Muscle of leg (tissue), 11 donors: ENCODE data around the gene GGN. TPM values are rescaled to one million over a fixed set of nuclear protein-coding genes. Genes with fewer than 3 reads are reported as not detected.
A peak's percentile ranks its signal among the peaks of the same experiment; 100 is the strongest.

Source experiments
- DNase-seq: peaks from one replicate; pipeline ENCODE4 v3.0.0; 2013
- H3K27ac ChIP-seq: one replicate; pipeline ENCODE4 v1.5.1; 2013; ENCODE audit warnings: mild to moderate bottlenecking, low read length, control low read depth
- H3K27me3 ChIP-seq: one replicate; pipeline ENCODE4 v1.6.1; 2013; ENCODE audit warnings: low read length; ENCODE audit not compliant: control insufficient read depth, insufficient read depth
- H3K36me3 ChIP-seq: one replicate; pipeline ENCODE4 v1.6.1; 2013; ENCODE audit warnings: low read length; ENCODE audit not compliant: control insufficient read depth, insufficient read depth
- H3K4me1 ChIP-seq: one replicate; pipeline ENCODE4 v1.6.1; 2013; ENCODE audit warnings: low read length; ENCODE audit not compliant: control insufficient read depth, insufficient read depth
- H3K4me3 ChIP-seq: one replicate; pipeline ENCODE4 v1.5.1; 2013; ENCODE audit warnings: low read length, control low read depth
- H3K9me3 ChIP-seq: replicated peaks from 2 replicates; pipeline ENCODE4 v1.6.1; 2013; ENCODE audit warnings: low read depth, low read length; ENCODE audit not compliant: control insufficient read depth
- WGBS: methylation state at CpG from one replicate; pipeline ENCODE4 v1.1.5; 2013; ENCODE audit warnings: missing lambda C conversion rate; ENCODE audit not compliant: insufficient coverage; 5-methylcytosine and 5-hydroxymethylcytosine counted together
- polyA plus RNA-seq, 8 donors: library from polyadenylated mRNA; unstranded; fragments of 120-200 nt; gene quantifications; one replicate each; pipeline versions ENCODE4 v1.2.1 to v1.2.3, GENCODE V29; 2013; ENCODE audit warnings: inconsistent platforms in 1 of 8, low replicate concordance in 1 of 8; ENCODE audit not compliant: insufficient read length in 8 of 8, insufficient read depth in 1 of 8
- total RNA-seq: library from RNA; stranded (reverse); fragments of 120-200 nt; gene quantifications from one replicate; pipeline ENCODE4 v1.2.4, GENCODE V29; 2013

GGN gene
- total and polyA plus RNA-seq, 9 donors, result 0.09 to 0.84 (median 0.34) TPM; not detected in 2

DNA sequence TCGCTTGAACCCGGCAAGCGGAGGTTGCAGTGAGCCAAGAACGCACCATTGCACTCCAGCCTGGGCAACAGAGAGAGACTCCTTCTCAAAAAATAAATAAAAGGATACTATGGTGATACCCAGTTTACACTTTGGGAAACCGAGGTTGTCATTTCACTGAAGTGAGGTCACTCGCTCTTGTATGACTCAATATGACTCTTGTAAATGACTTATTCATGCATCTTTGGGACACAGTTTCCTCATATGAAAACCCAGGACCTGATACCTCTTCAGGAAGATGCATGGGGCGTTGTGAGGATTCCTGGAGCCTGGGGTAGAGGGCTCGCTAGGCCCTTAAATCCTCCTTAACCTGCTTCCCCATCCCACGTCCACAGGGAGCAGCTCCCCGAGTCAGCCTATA, 9.0 kb downstream of the GGN start:
- peaks cover 66% of the 10 kb centered on the region for H3K36me3 ChIP-seq
- H3K4me3 ChIP-seq, result no peak overlapping the region
- 99% methylated on average over 10 of the region's 10 CpGs for WGBS
- peaks cover 11% of the 10 kb centered on the region for H3K27me3 ChIP-seq
- peaks cover 20% of the 10 kb centered on the region for H3K4me1 ChIP-seq
- no peaks in the 10 kb centered on the region for H3K9me3 ChIP-seq
- no peak overlapping the region for H3K27ac ChIP-seq
- no peak for DNase-seq

DNA sequence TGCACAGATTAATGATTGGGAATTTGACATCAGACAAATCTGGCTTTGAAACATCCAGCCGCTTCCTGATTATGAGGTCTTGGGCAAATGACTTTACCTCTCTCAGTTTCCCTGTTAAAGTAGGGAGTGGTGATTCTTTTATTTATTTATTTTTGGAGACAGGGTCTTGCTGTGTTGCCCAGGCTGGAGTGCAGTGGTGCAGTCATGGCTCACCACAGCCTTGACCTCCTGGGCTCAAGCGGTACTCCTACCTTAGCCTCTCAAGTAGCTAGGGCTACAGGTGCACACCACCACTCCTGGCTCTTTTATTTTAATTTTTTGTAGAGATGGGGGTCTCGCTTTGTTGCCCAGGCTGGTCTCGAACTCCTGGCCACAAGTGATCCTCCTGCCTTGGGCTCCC, 10.8 kb downstream of the GGN start:
- Histone ChIP-seq H3K9me3 (no peaks in the 10 kb centered on the region), H3K36me3 (peaks cover 50% of the 10 kb centered on the region), H3K4me1 (peaks cover 20% of the 10 kb centered on the region), H3K27ac (no peak overlapping the region), H3K27me3 (no peaks in the 10 kb centered on the region), H3K4me3 (no peak overlapping the region)
- WGBS, result no CpG with 5 or more reads among the region's 4 CpGs
- no peak for DNase-seq

DNA sequence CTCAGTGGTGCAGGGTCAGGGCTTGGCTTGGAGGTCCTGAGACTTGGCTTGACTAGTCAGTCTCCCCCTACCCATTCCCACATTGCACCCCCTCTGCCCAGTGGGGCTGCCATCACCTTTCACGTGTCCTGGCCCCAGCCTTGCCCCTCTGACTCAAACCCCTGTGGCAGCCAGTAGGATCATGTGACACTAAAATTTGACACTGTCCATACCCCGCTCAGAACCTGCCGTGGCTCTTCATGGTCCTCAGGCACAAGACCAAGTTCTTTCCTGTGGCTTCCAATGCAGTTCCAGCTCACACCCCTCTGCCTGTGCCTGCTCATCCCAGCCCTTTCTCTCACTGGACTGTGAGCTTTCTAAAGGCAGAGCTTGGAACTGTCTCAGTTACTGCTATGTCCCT, 11.3 kb downstream of the GGN start:
- 66% methylated on average over 3 of the region's 3 CpGs for WGBS
- Histone ChIP-seq H3K9me3 (no peaks in the 10 kb centered on the region), H3K27ac (no peak overlapping the region), H3K4me1 (peaks cover 20% of the 10 kb centered on the region), H3K4me3 (no peak overlapping the region), H3K36me3 (peaks cover 45% of the 10 kb centered on the region), H3K27me3 (no peaks in the 10 kb centered on the region)
- no peak for DNase-seq

- 60% methylated on average over 4 of the region's 5 CpGs for WGBS
- DNase-seq, result peak; percentile 36
- H3K4me3 ChIP-seq, result peak overlapping the region; percentile 98
- H3K9me3 ChIP-seq, result no peaks in the 10 kb centered on the region
- H3K27me3 ChIP-seq, result peaks cover 4% of the 10 kb centered on the region
- H3K4me1 ChIP-seq, result peaks cover 20% of the 10 kb centered on the region
- peak overlapping the region; percentile 98 for H3K27ac ChIP-seq
- H3K36me3 ChIP-seq, result peaks cover 37% of the 10 kb centered on the region
Observed at GRCh38 chr19:38375748-38376147, 12.1 kb downstream of the GGN start.

DNA sequence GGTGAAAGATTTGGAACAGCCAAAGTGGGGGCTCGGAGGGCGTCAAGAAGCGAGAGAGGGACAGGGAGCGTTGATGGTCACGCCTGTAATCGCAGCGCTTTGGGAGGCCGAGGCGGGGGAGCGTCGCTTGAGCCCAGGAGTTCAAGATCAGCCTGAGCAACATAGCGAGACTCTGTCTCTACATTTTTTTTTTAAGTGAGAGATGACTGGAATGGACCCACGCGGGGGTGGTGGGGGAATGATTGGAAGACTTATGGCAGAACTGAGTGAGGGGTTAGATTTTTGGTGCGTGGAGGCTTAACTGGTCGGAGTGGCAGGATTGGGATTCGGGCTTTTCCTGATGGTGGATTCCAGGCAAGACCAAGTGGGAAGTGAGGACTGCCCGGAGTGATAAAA, 12.7 kb downstream of the GGN start:
- peaks cover 30% of the 10 kb centered on the region for H3K36me3 ChIP-seq
- no peaks in the 10 kb centered on the region for H3K9me3 ChIP-seq
- peak overlapping the region; percentile 98 for H3K27ac ChIP-seq
- peak overlapping the region; percentile 98 for H3K4me3 ChIP-seq
- under 1% methylated on average over 18 of the region's 18 CpGs for WGBS
- no peak for DNase-seq
- H3K27me3 ChIP-seq, result peaks cover 4% of the 10 kb centered on the region
- peaks cover 20% of the 10 kb centered on the region for H3K4me1 ChIP-seq

- DNase-seq, result peak; percentile 100
- peaks cover 20% of the 10 kb centered on the region for H3K4me1 ChIP-seq
- H3K27ac ChIP-seq, result peak within 1 kb of the TSS; percentile 98
- peaks cover 4% of the 10 kb centered on the region for H3K27me3 ChIP-seq
- peak within 1 kb of the TSS; percentile 98 for H3K4me3 ChIP-seq
- no peaks in the 10 kb centered on the region for H3K9me3 ChIP-seq
- peaks cover 27% of the 10 kb centered on the region for H3K36me3 ChIP-seq
- under 1% methylated on average over 65 of the region's 65 CpGs for WGBS
Observed at GRCh38 chr19:38374332-38375097, 13.3 kb downstream of the GGN start, which contains the start of gene PSMD8. Gene PSMD8 (plus strand): TSS chr19:38374571. CDS start chr19:38374602, 31 bp downstream.

- 66% methylated on average over 4 of the region's 6 CpGs for WGBS
Observed at GRCh38 chr19:38373907-38374331, 13.9 kb downstream of the GGN start.

GRCh38 chr19:38371081-38371480, 16.8 kb downstream of the GGN start:
- 100% methylated on average over 1 of the region's 6 CpGs for WGBS
- H3K4me3 ChIP-seq, result no peak overlapping the region

More at GRCh38 chr19:38373907-38374331, 13.9 kb downstream of the GGN start:
- H3K4me3 ChIP-seq, result peak overlapping the region; percentile 98
- no peaks in the 10 kb centered on the region for H3K9me3 ChIP-seq
- H3K36me3 ChIP-seq, result peaks cover 21% of the 10 kb centered on the region
- no peak for DNase-seq
- peak overlapping the region; percentile 98 for H3K27ac ChIP-seq
- H3K4me1 ChIP-seq, result peaks cover 20% of the 10 kb centered on the region
- peaks cover 4% of the 10 kb centered on the region for H3K27me3 ChIP-seq

DNA sequence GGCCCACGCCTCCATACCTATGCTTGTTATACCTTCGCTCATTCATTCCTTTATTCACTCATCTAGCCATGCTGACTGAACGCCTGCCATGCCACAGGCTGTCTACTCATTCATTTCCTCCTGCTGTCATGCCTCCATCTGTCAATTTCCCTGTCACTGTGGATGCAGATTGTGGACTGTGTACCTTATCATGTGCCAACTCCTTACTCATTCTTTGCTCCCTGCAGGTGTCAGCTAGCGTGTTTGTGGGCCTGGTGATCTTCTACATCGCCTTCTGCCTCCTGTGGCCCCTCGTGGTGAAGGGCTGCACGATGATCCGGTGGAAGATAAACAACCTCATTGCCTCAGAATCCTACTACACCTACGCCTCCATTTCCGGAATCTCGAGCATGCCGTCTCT, 17.5 kb downstream of the GGN start:
- Histone ChIP-seq H3K27me3 (peaks cover 18% of the 10 kb centered on the region), H3K27ac (no peak overlapping the region), H3K9me3 (no peaks in the 10 kb centered on the region), H3K4me3 (no peak overlapping the region), H3K36me3 (no peaks in the 10 kb centered on the region), H3K4me1 (peaks cover 2% of the 10 kb centered on the region)
- WGBS, result 66% methylated on average over 11 of the region's 12 CpGs
- no peak for DNase-seq

More at GRCh38 chr19:38371081-38371480, 16.8 kb downstream of the GGN start:
- Histone ChIP-seq H3K27ac (no peak overlapping the region), H3K36me3 (peaks cover 3% of the 10 kb centered on the region), H3K4me1 (peaks cover 10% of the 10 kb centered on the region), H3K9me3 (no peaks in the 10 kb centered on the region), H3K27me3 (peaks cover 14% of the 10 kb centered on the region)
- no peak for DNase-seq

GRCh38 chr19:38369584-38369983, 18.2 kb downstream of the GGN start:
- WGBS, result 75% methylated on average over 1 of the region's 2 CpGs
- H3K27ac ChIP-seq, result no peak overlapping the region
- no peak overlapping the region for H3K4me3 ChIP-seq
- H3K9me3 ChIP-seq, result no peaks in the 10 kb centered on the region
- H3K4me1 ChIP-seq, result no peaks in the 10 kb centered on the region
- DNase-seq, result no peak
- H3K27me3 ChIP-seq, result peaks cover 18% of the 10 kb centered on the region
- no peaks in the 10 kb centered on the region for H3K36me3 ChIP-seq
